Ovary (tissue), 9 donors: ENCODE results near the gene KLK4. TPM values are rescaled to one million over a fixed set of nuclear protein-coding genes. Genes with fewer than 3 reads are reported as not detected.

Experiments used
- DNase-seq, 5 donors: peaks; one replicate each; pipeline ENCODE4 v3.0.0-alpha.2; 2019 to 2020
- H3K27ac ChIP-seq, 2 donors: fragments of 200-600 bp; one replicate each; pipeline versions ENCODE4 v1.5.1 to v1.8.0; 2019 to 2022
- H3K27me3 ChIP-seq: fragments of 200-600 bp; one replicate; pipeline ENCODE4 v1.8.0; 2022
- H3K36me3 ChIP-seq: fragments of 200-600 bp; sonication (generic); one replicate; pipeline ENCODE4 v1.5.1; 2019
- H3K4me1 ChIP-seq: one replicate; pipeline ENCODE4 v1.8.1; 2013; ENCODE audit warnings: mild to moderate bottlenecking, moderate library complexity; ENCODE audit not compliant: insufficient read depth
- H3K4me3 ChIP-seq: fragments of 200-600 bp; sonication (generic); one replicate; pipeline ENCODE4 v1.5.1; 2017
- H3K9me3 ChIP-seq, 2 donors: fragments of 200-600 bp in 1 of 2; sonication (generic) in 1 of 2; one replicate each; pipeline versions ENCODE4 v1.5.1 to v1.8.1; 2013 to 2019; ENCODE audit warnings: mild to moderate bottlenecking in 1 of 2, moderate library complexity in 1 of 2
- EP300 ChIP-seq: sonication (generic); formaldehyde crosslinking; IDR thresholded peaks from one replicate; pipeline ENCODE4 v1.6.1; 2017; ENCODE audit warnings: antibody characterized with exemption
- POLR2A ChIP-seq: fragments of 450-650 bp; IDR thresholded peaks from one replicate; pipeline ENCODE4 v1.6.1; 2017; ENCODE audit warnings: antibody characterized with exemption, mild to moderate bottlenecking, moderate library complexity
- WGBS, 3 donors: extraction: QIAGEN DNeasy Blood & Tissue Kit in 1 of 3; methylation state at CpG; one replicate each; pipeline versions ENCODE4 v1.1.5 to v1.1.7; 2013 to 2017; 5-methylcytosine and 5-hydroxymethylcytosine counted together
- intact Hi-C, 4 donors: fragments of 100-400 bp; cut with DNase I; formaldehyde crosslinking; loops; one replicate each; pipeline versions ENCODE4 v1.11.0 to v1.15.1; 2022 to 2023
- polyA plus RNA-seq, 2 donors: library from polyadenylated mRNA; stranded (reverse); fragments of 200-250 nt in 1 of 2; fragments of 350-450 nt in 1 of 2; fragmentation: Illumina TruSeq in 1 of 2; extraction: RNeasy Lipid Tissue Mini Kit (QIAGEN cat#74804) in 1 of 2; gene quantifications; one replicate each; pipeline ENCODE4 v1.2.3, GENCODE V29; 2013 to 2014
- total RNA-seq, 7 donors: library from RNA; depleted of rRNA in 2 of 7; stranded (reverse); fragments of >200 nt in 2 of 7; fragmentation: NEBNext Ultra II Directional in 3 of 7; extraction: Animal tissue kit (Norgen Biotek cat#: 25700) in 3 of 7; gene quantifications; one replicate each; pipeline versions ENCODE4 v1.1.0 to v1.2.4, GENCODE V29; 2016 to 2023
- TF ChIP-seq, protein P1 (sequence below), 3 donors: fragments of 450-650 bp in 2 of 3; fragments of 200-600 bp in 1 of 3; IDR thresholded peaks; one replicate each; pipeline versions ENCODE4 v1.5.1 to v1.8.0; 2016 to 2022; ENCODE audit warnings: antibody characterized with exemption in 3 of 3, mild to moderate bottlenecking in 1 of 3
- donor health status: DM: no; HTN: no; CAD: no; lungs with moderate emphysema.
- donor health status: DM: no; HTN: no; CAD: no.
- donor health status: Bipolar disorder and iron deficiency.
- donor health status: DM: yes; HTN: yes; CAD: no.
- donor health status: DM: no; HTN: no; CAD: no.
- donor health status: DM: yes; HTN: yes; CAD: no.

The KLK4 gene
- total and polyA plus RNA-seq, 9 donors, result 0.58 TPM; not detected in 8

DNA sequence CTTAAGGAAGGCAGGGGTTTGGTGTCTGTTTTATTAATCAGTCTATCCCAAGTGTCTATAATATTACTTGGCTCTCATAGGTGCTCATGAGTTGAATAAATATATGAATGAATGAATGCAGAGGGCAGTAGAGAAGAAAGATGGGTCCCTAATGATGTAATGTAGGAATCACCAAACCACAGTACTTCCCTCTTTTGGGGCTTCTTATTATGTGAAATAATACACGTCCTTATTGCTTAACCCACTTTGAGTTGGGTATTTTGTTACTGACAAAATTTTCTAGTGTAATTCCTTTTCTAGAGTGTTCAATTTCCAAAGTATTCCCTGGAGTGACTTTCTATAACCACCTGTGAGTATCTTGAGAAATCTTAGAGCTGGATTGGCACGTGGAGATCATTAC lies 28.4 kb upstream of the KLK4 start:
- Histone ChIP-seq H3K36me3 (no peaks in the 10 kb centered on the region), H3K4me1 (no peaks in the 10 kb centered on the region), H3K9me3 (no peaks in the 10 kb centered on the region), H3K4me3 (no peak overlapping the region), H3K27me3 (no peaks in the 10 kb centered on the region), H3K27ac (no peak overlapping the region)
- no peak for DNase-seq
- WGBS, 3 donors, result 70 to 77% (median 75%) methylated on average over 2 of the region's 2 CpGs
- intact Hi-C loops, result loop anchor here in 1 of 4 donors (10.0 kb wide), 2 partner anchors 155 to 235 kb away; no protein-coding TSS in a partner anchor
- TF ChIP-seq POLR2A (no peak), EP300 (no peak)
- TF ChIP-seq, protein P1, sequence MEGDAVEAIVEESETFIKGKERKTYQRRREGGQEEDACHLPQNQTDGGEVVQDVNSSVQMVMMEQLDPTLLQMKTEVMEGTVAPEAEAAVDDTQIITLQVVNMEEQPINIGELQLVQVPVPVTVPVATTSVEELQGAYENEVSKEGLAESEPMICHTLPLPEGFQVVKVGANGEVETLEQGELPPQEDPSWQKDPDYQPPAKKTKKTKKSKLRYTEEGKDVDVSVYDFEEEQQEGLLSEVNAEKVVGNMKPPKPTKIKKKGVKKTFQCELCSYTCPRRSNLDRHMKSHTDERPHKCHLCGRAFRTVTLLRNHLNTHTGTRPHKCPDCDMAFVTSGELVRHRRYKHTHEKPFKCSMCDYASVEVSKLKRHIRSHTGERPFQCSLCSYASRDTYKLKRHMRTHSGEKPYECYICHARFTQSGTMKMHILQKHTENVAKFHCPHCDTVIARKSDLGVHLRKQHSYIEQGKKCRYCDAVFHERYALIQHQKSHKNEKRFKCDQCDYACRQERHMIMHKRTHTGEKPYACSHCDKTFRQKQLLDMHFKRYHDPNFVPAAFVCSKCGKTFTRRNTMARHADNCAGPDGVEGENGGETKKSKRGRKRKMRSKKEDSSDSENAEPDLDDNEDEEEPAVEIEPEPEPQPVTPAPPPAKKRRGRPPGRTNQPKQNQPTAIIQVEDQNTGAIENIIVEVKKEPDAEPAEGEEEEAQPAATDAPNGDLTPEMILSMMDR (IDR thresholded peaks at IDR 0.05), result no peak

DNA sequence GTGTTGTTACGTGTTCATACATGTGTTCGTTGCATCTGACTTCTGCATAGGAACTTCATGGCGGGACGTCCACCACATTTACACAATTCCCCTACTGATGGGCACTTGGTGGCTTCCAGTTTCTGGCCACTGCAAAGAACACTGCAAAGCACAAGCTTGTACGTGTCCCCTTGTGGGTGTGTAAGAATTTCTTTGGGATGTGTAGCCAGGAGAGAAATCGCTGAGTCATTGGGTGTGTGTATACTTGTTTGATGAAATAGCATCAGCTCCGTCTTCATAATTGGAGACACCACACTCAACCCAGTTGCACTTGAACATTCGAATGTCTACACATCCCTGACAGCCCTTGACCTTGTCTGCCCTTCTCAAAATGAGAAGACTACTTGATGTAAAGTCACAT lies 22.4 kb upstream of the KLK4 start:
- Histone ChIP-seq H3K4me1 (no peaks in the 10 kb centered on the region), H3K36me3 (no peaks in the 10 kb centered on the region), H3K9me3 (no peaks in the 10 kb centered on the region), H3K4me3 (no peak overlapping the region), H3K27me3 (no peaks in the 10 kb centered on the region), H3K27ac (no peak overlapping the region)
- intact Hi-C loops, result loop anchor here in 2 of 4 donors (5.0 to 10.0 kb wide), 3 partner anchors 84 to 241 kb away; partner anchors contain the start of gene KLK10 (in 1 of the 2)
- 67 to 70% (median 70%) methylated on average over 8 of the region's 8 CpGs for whole genome bisulfite sequencing, 3 donors
- DNase-seq, result no peak
- TF ChIP-seq EP300 (no peak), POLR2A (no peak)
- TF ChIP-seq, protein P1 (IDR thresholded peaks at IDR 0.05), result no peak

DNA sequence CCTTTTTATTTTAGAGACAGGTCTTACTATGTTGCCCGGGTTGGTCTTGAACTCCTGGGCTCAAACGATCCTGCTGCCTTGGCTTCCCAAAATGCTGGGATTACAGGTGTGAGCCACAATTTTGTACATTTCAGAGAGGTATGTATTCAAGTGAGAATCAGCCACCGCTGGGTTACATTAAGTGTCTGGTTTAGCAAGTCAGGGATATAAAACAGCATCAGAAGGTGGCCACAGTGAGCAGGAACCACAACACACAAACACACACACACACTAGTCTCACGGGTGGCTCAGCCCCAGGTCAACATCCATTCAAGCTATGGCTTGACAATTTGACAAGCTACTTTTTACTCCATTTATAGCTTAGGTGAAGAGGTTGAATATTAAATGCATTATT lies 21.5 kb upstream of the KLK4 start:
- H3K36me3 ChIP-seq, result no peaks in the 10 kb centered on the region
- H3K4me1 ChIP-seq, result no peaks in the 10 kb centered on the region
- H3K4me3 ChIP-seq, result no peak overlapping the region
- WGBS, 3 donors, result 58 to 62% (median 59%) methylated on average over 4 of the region's 4 CpGs
- no peak for DNase-seq
- no peak for TF ChIP-seq POLR2A
- intact Hi-C loops, result loop anchor here in 2 of 4 donors (5.0 to 10.0 kb wide), 3 partner anchors 85 to 242 kb away; partner anchors contain the start of gene KLK10 (in 1 of the 2)
- no peaks in the 10 kb centered on the region for H3K27me3 ChIP-seq
- H3K27ac ChIP-seq, result no peak overlapping the region
- H3K9me3 ChIP-seq, result no peaks in the 10 kb centered on the region

DNA sequence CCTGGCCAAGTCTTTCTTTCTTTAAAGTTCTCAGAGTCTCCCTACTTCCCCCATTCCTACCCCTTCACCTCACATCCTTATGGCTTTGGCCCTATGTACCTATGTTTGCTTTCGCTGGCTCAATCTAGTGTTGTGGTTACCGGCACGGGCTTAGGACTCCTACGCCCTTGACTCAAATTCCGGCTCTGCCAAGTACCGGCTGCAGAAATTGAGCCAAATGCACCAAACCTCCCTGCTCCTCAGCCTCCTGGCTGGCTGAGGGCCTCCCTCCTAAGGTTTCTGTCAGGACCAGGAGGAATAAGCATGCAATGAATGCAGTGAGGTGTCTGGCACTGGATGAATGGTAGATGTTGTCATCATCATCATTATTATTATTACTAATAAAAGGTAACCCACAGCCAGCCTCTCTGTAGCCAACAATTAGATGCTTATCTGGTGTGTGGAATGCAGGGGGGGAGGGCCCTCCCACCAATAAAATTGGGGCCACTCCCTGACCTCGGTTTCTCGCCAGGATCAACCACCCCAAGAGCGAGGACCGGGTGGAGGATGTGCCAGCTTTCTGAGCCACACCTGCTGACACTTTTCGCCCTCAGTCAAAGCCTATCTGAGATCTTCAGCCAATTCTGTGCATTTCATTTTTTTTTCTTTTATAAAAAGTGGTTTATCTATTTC lies 21.0 kb upstream of the KLK4 start:
- H3K27ac ChIP-seq, result no peak overlapping the region
- WGBS, 3 donors, result 58 to 62% (median 60%) methylated on average over 11 of the region's 11 CpGs
- intact Hi-C loops, result loop anchor here in 2 of 4 donors (5.0 to 10.0 kb wide), 3 partner anchors 85 to 243 kb away; partner anchors contain the start of gene KLK10 (in 1 of the 2)
- no peak for DNase-seq
- no peaks in the 10 kb centered on the region for H3K9me3 ChIP-seq
- TF ChIP-seq POLR2A (no peak), EP300 (no peak)
- TF ChIP-seq, protein P1 (IDR thresholded peaks at IDR 0.05), result no peak
- no peaks in the 10 kb centered on the region for H3K36me3 ChIP-seq
- no peak overlapping the region for H3K4me3 ChIP-seq
- no peaks in the 10 kb centered on the region for H3K27me3 ChIP-seq
- H3K4me1 ChIP-seq, result no peaks in the 10 kb centered on the region

DNA sequence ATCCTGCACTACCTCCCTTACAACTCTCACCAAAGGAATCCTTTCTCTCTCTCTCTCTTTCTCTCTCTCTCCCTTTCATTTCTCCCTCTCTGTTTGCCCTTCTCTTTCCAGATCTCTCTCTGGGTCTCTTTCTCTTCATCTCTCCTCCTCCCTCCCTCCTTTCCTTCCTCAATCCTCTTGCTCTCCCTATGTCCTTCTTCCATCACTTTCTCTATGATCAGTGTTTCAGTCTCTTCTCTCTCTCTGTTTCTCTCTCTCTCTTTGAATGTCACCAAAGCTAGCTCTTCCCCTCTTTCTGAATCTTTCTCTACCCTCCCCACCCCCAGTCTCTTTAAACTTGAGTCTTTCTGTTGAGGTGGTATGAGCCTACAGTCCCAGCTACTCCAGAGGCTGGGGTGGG lies 19.8 kb upstream of the KLK4 start:
- no peak overlapping the region for H3K4me3 ChIP-seq
- DNase-seq, result no peak
- no peaks in the 10 kb centered on the region for H3K36me3 ChIP-seq
- H3K27ac ChIP-seq, result no peak overlapping the region
- H3K4me1 ChIP-seq, result no peaks in the 10 kb centered on the region
- intact Hi-C loops, result loop anchor here in 2 of 4 donors (5.0 to 10.0 kb wide), 3 partner anchors 86 to 244 kb away; partner anchors contain the start of gene KLK10 (in 1 of the 2)
- H3K27me3 ChIP-seq, result no peaks in the 10 kb centered on the region
- no peak for TF ChIP-seq POLR2A
- TF ChIP-seq, protein P1 (IDR thresholded peaks at IDR 0.05), result no peak
- no peak for TF ChIP-seq EP300
- H3K9me3 ChIP-seq, result no peaks in the 10 kb centered on the region
